ENCODE results near the gene MBP. TPM values are rescaled to one million over a fixed set of nuclear protein-coding genes. Genes with fewer than 3 reads are reported as not detected.
"Not testable (repeated sequence)": the region's sequence is repeated elsewhere in the genome, so short reads cannot be mapped to it uniquely, and the experiment has no call there.

The MBP gene
- polyA plus RNA-seq, 1 donor from 2014 or later, result 3.3 TPM

GRCh38 chr18:77019641-77020040, 112.9 kb downstream of the MBP start:
- Histone ChIP-seq H3K79me2 (replicated peaks; ENCODE audit: insufficient read depth, low read length) (no peaks in the 10 kb centered on the region), H3K4me2 (ENCODE audit: low read length) (no peak overlapping the region), H4K20me1 (ENCODE audit: insufficient read depth) (no peaks in the 10 kb centered on the region), H3F3A (ENCODE audit: insufficient read depth, low read length, poor library complexity, severe bottlenecking) (no peaks in the 10 kb centered on the region), H3K27ac (ENCODE audit: low read length) (no peak overlapping the region), H3K36me3 (ENCODE audit: insufficient read depth, low read length) (no peaks in the 10 kb centered on the region), H3K27me3 (ENCODE audit: insufficient read depth, low read depth, low read length) (no peaks in the 10 kb centered on the region), H3K4me3 (ENCODE audit: low read length) (no peak overlapping the region), H3K9me3 (ENCODE audit: low read length) (no peaks in the 10 kb centered on the region), H3K9ac (ENCODE audit: low read length) (no peak overlapping the region), H2AFZ (ENCODE audit: low read depth, low read length) (no peak overlapping the region), H3K9me2 (ENCODE audit: insufficient read depth, low read length) (no peaks in the 10 kb centered on the region)
- no peak for TF ChIP-seq MXI1 (conservative IDR thresholded peaks at IDR 0.05; ENCODE audit: poor library complexity, severe bottlenecking)
- no peak for TF ChIP-seq RAD21 (conservative IDR thresholded peaks at IDR 0.05)
- no peak for TF ChIP-seq SMC3 (conservative IDR thresholded peaks at IDR 0.05; ENCODE audit: poor library complexity)
- TF ChIP-seq EP300 (conservative IDR thresholded peaks at IDR 0.05; ENCODE audit: poor library complexity, severe bottlenecking), result no peak
- no peak for TF ChIP-seq POLR2AphosphoS5 (IDR thresholded peaks at IDR 0.05)
- TF ChIP-seq CTCF (IDR thresholded peaks at IDR 0.05; ENCODE audit: poor library complexity, severe bottlenecking), result no peak
- no peak for TF ChIP-seq REST (IDR thresholded peaks at IDR 0.05; ENCODE audit: borderline replicate concordance)
- no peak for TF ChIP-seq EZH2 (IDR thresholded peaks at IDR 0.05; ENCODE audit: borderline replicate concordance, insufficient read depth, low read length, poor library complexity, severe bottlenecking)
- no peak for TF ChIP-seq TAF1 (IDR thresholded peaks at IDR 0.05; ENCODE audit: low read depth)

- not testable (repeated sequence) for H4K20me1 ChIP-seq (ENCODE audit: insufficient read depth); H3K9ac ChIP-seq (ENCODE audit: low read length); H3K9me3 ChIP-seq (ENCODE audit: low read length); H3K79me2 ChIP-seq (replicated peaks; ENCODE audit: insufficient read depth, low read length); H3K36me3 ChIP-seq (ENCODE audit: insufficient read depth, low read length); H3K4me2 ChIP-seq (ENCODE audit: low read length); H3K4me3 ChIP-seq (ENCODE audit: low read length); H3F3A ChIP-seq (ENCODE audit: insufficient read depth, low read length, poor library complexity, severe bottlenecking); H2AFZ ChIP-seq (ENCODE audit: low read depth, low read length); H3K9me2 ChIP-seq (ENCODE audit: insufficient read depth, low read length); H3K27me3 ChIP-seq (ENCODE audit: insufficient read depth, low read depth, low read length); H3K27ac ChIP-seq (ENCODE audit: low read length)
These were observed 113.9 kb downstream of the MBP start for GRCh38 chr18:77018650-77019049.

GRCh38 chr18:77017355-77017754, 115.2 kb downstream of the MBP start:
- Histone ChIP-seq H3K4me2 (ENCODE audit: low read length) (no peak overlapping the region), H3K27me3 (ENCODE audit: insufficient read depth, low read depth, low read length) (no peaks in the 10 kb centered on the region), H3K9me2 (ENCODE audit: insufficient read depth, low read length) (no peaks in the 10 kb centered on the region), H3K9me3 (ENCODE audit: low read length) (no peaks in the 10 kb centered on the region), H2AFZ (ENCODE audit: low read depth, low read length) (no peak overlapping the region), H3K79me2 (replicated peaks; ENCODE audit: insufficient read depth, low read length) (no peaks in the 10 kb centered on the region), H3F3A (ENCODE audit: insufficient read depth, low read length, poor library complexity, severe bottlenecking) (no peaks in the 10 kb centered on the region), H4K20me1 (ENCODE audit: insufficient read depth) (no peaks in the 10 kb centered on the region), H3K4me3 (ENCODE audit: low read length) (no peak overlapping the region), H3K27ac (ENCODE audit: low read length) (no peak overlapping the region), H3K36me3 (ENCODE audit: insufficient read depth, low read length) (no peaks in the 10 kb centered on the region), H3K9ac (ENCODE audit: low read length) (no peak overlapping the region)
- TF ChIP-seq EZH2 (IDR thresholded peaks at IDR 0.05; ENCODE audit: borderline replicate concordance, insufficient read depth, low read length, poor library complexity, severe bottlenecking) (no peak), TAF1 (IDR thresholded peaks at IDR 0.05; ENCODE audit: low read depth) (no peak), RAD21 (conservative IDR thresholded peaks at IDR 0.05) (no peak), EP300 (conservative IDR thresholded peaks at IDR 0.05; ENCODE audit: poor library complexity, severe bottlenecking) (no peak), MXI1 (conservative IDR thresholded peaks at IDR 0.05; ENCODE audit: poor library complexity, severe bottlenecking) (no peak), REST (IDR thresholded peaks at IDR 0.05; ENCODE audit: borderline replicate concordance) (no peak), CTCF (IDR thresholded peaks at IDR 0.05; ENCODE audit: poor library complexity, severe bottlenecking) (no peak), SMC3 (conservative IDR thresholded peaks at IDR 0.05; ENCODE audit: poor library complexity) (no peak), POLR2AphosphoS5 (IDR thresholded peaks at IDR 0.05) (no peak)

Data from neural cell (in vitro differentiated cells).